Activated gamma-delta T cell (primary cell): ENCODE measurements around the gene GAP43.

ENCODE experiments used
- DNase-seq: peaks from one replicate; lab custom pipeline; 2025; lab: John Stamatoyannopoulos, UW

GAP43 gene

DNA sequence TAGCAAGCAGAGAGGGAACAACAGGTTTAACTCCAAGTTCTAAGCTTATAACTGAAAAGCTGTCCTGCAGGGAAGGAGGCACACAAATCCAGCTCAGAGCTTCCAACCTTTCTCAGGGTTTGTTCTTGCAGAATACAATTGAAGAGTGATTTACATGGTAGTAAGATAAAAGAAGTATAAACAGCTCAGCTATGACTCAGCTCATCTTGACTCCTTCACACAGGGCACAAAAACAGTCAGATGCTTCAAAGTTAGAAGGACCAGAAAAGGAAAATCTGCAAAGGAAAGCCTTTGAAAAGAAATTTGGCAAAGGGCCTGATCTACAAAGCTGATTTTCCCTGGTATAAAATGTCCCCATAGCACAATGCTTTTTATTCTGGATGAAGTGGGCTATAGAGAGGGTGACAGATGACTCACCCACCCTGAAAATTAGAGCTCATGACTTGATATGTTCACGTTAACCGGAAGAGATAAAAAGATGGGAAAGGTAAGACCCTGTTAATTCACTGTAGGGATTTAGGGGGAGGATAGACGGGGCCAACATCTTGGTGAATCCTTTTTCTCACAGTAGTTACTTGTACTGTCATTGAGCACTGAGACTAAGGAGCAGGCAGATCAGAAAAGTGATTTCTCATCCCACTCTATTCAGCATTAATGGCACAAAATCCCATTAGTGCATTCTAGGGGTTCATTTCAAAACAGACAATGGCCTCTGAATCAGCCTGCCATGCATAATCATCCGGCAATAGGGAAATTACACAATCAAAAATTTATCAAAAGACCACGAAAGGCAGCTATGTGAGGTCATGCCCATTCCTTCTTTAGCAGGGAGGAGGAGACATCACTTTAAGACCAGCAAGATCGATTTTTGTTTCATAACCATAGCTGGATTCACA lies 143.5 kb downstream of the GAP43 start:
- DNase-seq = no peak

DNA sequence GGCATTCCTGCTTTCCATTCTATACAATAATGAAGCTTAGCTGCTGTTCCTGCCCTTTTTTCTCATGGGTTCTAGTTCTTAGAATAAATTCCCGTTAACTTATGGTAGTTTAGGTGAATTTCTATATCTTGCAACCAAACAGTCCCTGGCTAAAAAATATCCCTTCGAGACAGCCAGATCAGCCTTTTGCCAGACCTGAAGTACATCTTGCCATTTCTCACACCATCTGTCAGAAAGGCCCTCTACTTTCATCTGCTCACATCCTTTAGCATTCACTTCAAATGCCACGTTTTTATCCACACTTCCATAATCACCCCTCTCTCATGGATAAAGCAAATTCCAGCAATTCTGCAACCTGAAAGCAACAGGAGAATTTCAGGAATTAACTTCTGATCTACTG lies 145.4 kb downstream of the GAP43 start:
- DNase-seq = no peak
